Common myeloid progenitor, CD34-positive (primary cell): ENCODE measurements around the gene OR51B4.
"Not testable (repeated sequence)": the region's sequence is repeated elsewhere in the genome, so short reads cannot be mapped to it uniquely, and the experiment has no call there.

Experiments used
- CTCF ChIA-PET: fragments of 350-600 bp; sonication (Branson Sonifier 250); formaldehyde crosslinking; loops from one replicate; lab custom pipeline; 2021; ENCODE audit warnings: antibody characterized with exemption; lab: Charles Lee
- POLR2A ChIA-PET: fragments of 350-600 bp; sonication (Branson Sonifier 250); formaldehyde crosslinking; loops from one replicate; lab custom pipeline; 2021; ENCODE audit warnings: antibody characterized with exemption; lab: Charles Lee
- DNase-seq, 3 donors: peaks; one replicate each; pipeline versions ENCODE4 v3.0.0 to v3.0.0-alpha.2; 2013
- H3K27ac ChIP-seq, 2 experiments: 1 replicate in 1 of 2; 2 replicates in 1 of 2; pipeline ENCODE4 v1.7.0; 2013; ENCODE audit warnings: inconsistent platforms in 2 of 2, low read length in 2 of 2, mild to moderate bottlenecking in 2 of 2, low read depth in 1 of 2, moderate library complexity in 1 of 2; ENCODE audit not compliant: severe bottlenecking in 2 of 2, insufficient read depth in 1 of 2, poor library complexity in 1 of 2
- H3K27me3 ChIP-seq, 5 experiments: replicated peaks in 2 of 5; 1 replicate in 3 of 5; 2 replicates in 2 of 5; pipeline versions ENCODE4 v1.6.1 to v1.7.0; 2013; ENCODE audit warnings: low read length in 4 of 5, mild to moderate bottlenecking in 2 of 5, moderate library complexity in 2 of 5, inconsistent platforms in 1 of 5; ENCODE audit not compliant: insufficient read depth in 5 of 5, control insufficient read depth in 4 of 5
- H3K36me3 ChIP-seq, 4 experiments: 1 replicate in 2 of 4; 2 replicates in 2 of 4; pipeline versions ENCODE4 v1.6.1 to v1.7.0; 2013; ENCODE audit warnings: low read length in 3 of 4, control low read depth in 1 of 4, mild to moderate bottlenecking in 1 of 4; ENCODE audit not compliant: control insufficient read depth in 4 of 4, insufficient read depth in 4 of 4
- H3K4me1 ChIP-seq, 4 experiments: 1 replicate in 3 of 4; 2 replicates in 1 of 4; pipeline versions ENCODE4 v1.6.1 to v1.7.1; 2013; ENCODE audit warnings: low read length in 3 of 4, mild to moderate bottlenecking in 3 of 4, control low read depth in 1 of 4, inconsistent platforms in 1 of 4, moderate library complexity in 1 of 4; ENCODE audit not compliant: control insufficient read depth in 4 of 4, insufficient read depth in 4 of 4; ENCODE audit errors: control extremely low read depth in 1 of 4
- H3K4me3 ChIP-seq, 7 experiments: 1 replicate in 4 of 7; 2 replicates in 3 of 7; pipeline versions ENCODE4 v1.5.1 to v1.7.0; 2013; ENCODE audit warnings: mild to moderate bottlenecking in 7 of 7, low read length in 6 of 7, moderate library complexity in 6 of 7, inconsistent platforms in 2 of 7, low read depth in 2 of 7, control low read depth in 1 of 7; ENCODE audit not compliant: insufficient read depth in 4 of 7, control insufficient read depth in 1 of 7; ENCODE audit errors: extremely low read depth in 1 of 7
- H3K9me3 ChIP-seq, 5 experiments: 1 replicate in 4 of 5; 2 replicates in 1 of 5; pipeline versions ENCODE4 v1.6.1 to v1.7.1; 2013; ENCODE audit warnings: low read length in 4 of 5, mild to moderate bottlenecking in 2 of 5, inconsistent platforms in 1 of 5, low read depth in 1 of 5, moderate library complexity in 1 of 5; ENCODE audit not compliant: control insufficient read depth in 4 of 5, insufficient read depth in 2 of 5; ENCODE audit errors: control extremely low read depth in 1 of 5
- WGBS: methylation state at CpG from one replicate; pipeline ENCODE4 v1.1.5; 2013; ENCODE audit not compliant: insufficient coverage; 5-methylcytosine and 5-hydroxymethylcytosine counted together

Gene OR51B4

DNA sequence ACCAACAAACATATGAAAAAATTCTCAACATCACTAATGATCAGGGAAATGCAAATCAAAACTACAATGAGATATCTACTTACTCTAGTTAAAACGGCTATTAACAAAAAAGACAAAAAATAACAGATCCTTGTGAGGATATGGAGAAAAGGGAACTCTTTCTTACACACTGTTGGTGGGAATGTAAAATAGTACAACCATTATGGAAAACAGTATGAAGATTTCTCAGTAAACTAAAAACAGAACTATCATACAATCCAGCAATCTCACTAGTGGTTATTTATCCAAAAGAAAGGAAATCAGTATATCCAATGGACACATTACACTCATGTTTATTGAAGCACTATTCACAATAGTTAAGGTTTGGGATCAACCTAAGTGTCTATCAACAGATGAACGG lies 35.9 kb downstream of the OR51B4 start:
- CTCF ChIA-PET = no interaction called here

GRCh38 chr11:5258543-5259262 lies 43.0 kb downstream of the OR51B4 start:
- no peak overlapping the region for H3K4me3 ChIP-seq
- H3K4me1 ChIP-seq = no peaks in the 10 kb centered on the region
- peaks cover 0 to 6% (median 1%) of the 10 kb centered on the region in 5 experiments for H3K9me3 ChIP-seq
- H3K36me3 ChIP-seq = no peaks in the 10 kb centered on the region
- no peaks in the 10 kb centered on the region for H3K27me3 ChIP-seq
- 97% methylated on average over 6 of the region's 7 CpGs for WGBS
- DNase-seq = no peak
- ChIA-PET CTCF (no interaction called here), POLR2A (no interaction called here)
- H3K27ac ChIP-seq = no peak overlapping the region

More for the DNA sequence above, 35.9 kb downstream of the OR51B4 start:
- H3K36me3 ChIP-seq = no peaks in the 10 kb centered on the region
- no CpG with 5 or more reads among the region's 2 CpGs for WGBS
- no peak overlapping the region for H3K27ac ChIP-seq
- H3K27me3 ChIP-seq = no peaks in the 10 kb centered on the region
- POLR2A ChIA-PET = no interaction called here
- no peak overlapping the region for H3K4me3 ChIP-seq
- H3K9me3 ChIP-seq = no peaks in the 10 kb centered on the region
- DNase-seq = no peak
- no peaks in the 10 kb centered on the region for H3K4me1 ChIP-seq

DNA sequence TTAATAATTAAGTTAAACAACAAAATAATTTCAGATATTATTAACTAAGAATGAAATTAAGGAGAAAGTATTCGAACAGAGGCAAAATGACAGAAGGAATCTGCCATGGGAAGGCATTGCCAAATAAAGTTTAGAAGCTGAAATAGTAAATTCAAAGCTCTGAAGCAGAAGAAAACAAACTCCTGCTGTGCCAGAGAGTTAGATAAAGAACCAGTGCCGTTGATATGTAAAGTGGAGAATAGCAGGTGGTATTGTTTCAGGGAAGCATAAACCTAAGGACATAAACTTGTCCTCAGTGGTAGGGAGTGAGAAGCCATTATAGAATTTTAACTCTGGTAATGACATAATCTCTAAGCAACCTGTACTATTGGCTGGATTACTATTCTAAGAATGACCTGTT lies 44.5 kb downstream of the OR51B4 start:
- Histone ChIP-seq H3K27me3 (no peaks in the 10 kb centered on the region), H3K36me3 (no peaks in the 10 kb centered on the region), H3K27ac (no peak overlapping the region), H3K4me1 (no peaks in the 10 kb centered on the region), H3K4me3 (no peak overlapping the region), H3K9me3 (peaks cover 0 to 6% (median 1%) of the 10 kb centered on the region in 5 experiments)
- ChIA-PET CTCF (no interaction called here), POLR2A (no interaction called here)
- 100% methylated on average over 2 of the region's 2 CpGs for WGBS
- no peak for DNase-seq

GRCh38 chr11:5254646-5255413 lies 46.9 kb downstream of the OR51B4 start, which contains the start of gene HBG2:
Gene HBG2, minus strand, starts transcription at chr11:5254781. Its CDS starts 53 bp downstream, at chr11:5254728.
- H3K27ac ChIP-seq, POLR2A ChIA-PET, CTCF ChIA-PET: not testable (repeated sequence)

GRCh38 chr11:5254023-5254422 lies 47.7 kb downstream of the OR51B4 start:
- H3K4me1 ChIP-seq, POLR2A ChIA-PET, H3K27ac ChIP-seq, H3K4me3 ChIP-seq, DNase-seq, H3K27me3 ChIP-seq, H3K36me3 ChIP-seq, H3K9me3 ChIP-seq, CTCF ChIA-PET: not testable (repeated sequence)
- 100% methylated on average over 1 of the region's 2 CpGs for WGBS

More at GRCh38 chr11:5254646-5255413, 46.9 kb downstream of the OR51B4 start, which contains the start of gene HBG2:
- H3K36me3 ChIP-seq, H3K27me3 ChIP-seq, H3K4me1 ChIP-seq, H3K9me3 ChIP-seq, H3K4me3 ChIP-seq, DNase-seq: not testable (repeated sequence)
- 100% methylated on average over 1 of the region's 9 CpGs for WGBS

- POLR2A ChIA-PET, DNase-seq, H3K9me3 ChIP-seq, H3K4me1 ChIP-seq, H3K27me3 ChIP-seq, H3K27ac ChIP-seq, H3K4me3 ChIP-seq, CTCF ChIA-PET, H3K36me3 ChIP-seq: not testable (repeated sequence)
- WGBS = no CpG with 5 or more reads among the region's 5 CpGs
These were observed 48.3 kb downstream of the OR51B4 start for GRCh38 chr11:5253440-5253839.

DNA sequence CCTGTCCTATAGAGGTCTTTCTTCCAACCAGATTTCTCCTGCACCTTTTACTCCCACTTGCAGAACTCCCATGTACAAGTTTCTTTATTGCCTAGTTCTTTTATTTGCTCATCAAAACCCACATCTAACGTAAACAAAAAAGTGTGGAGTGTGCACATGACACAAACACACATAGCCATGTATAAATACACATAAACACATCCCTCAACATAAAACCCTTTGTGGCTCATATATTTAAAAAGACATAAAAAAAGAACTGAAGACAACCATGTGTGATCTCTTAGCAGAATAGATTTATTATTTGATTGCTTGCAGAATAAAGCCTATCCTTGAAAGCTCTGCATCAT lies 48.9 kb downstream of the OR51B4 start:
- H3K27me3 ChIP-seq = no peaks in the 10 kb centered on the region
- CTCF ChIA-PET = no interaction called here
- H3K36me3 ChIP-seq = no peaks in the 10 kb centered on the region
- no peak for DNase-seq
- no peak overlapping the region for H3K27ac ChIP-seq
- H3K4me3 ChIP-seq = no peak overlapping the region
- no peaks in the 10 kb centered on the region for H3K4me1 ChIP-seq
- POLR2A ChIA-PET = no interaction called here
- no peaks in the 10 kb centered on the region for H3K9me3 ChIP-seq
- 83% methylated on average over 1 of the region's 1 CpG for WGBS
